WI38 (cell line): ENCODE results near the gene FAM110D.

ENCODE experiments used
- H3K4me3 ChIP-seq: 2 replicates; pipeline ENCODE4 v1.5.1; 2011; ENCODE audit warnings: low read depth, mild to moderate bottlenecking, control low read depth, low read length
- CTCF ChIP-seq: IDR thresholded peaks from 2 replicates; pipeline ENCODE4 v1.5.1; 2012; ENCODE audit warnings: low read depth, mild to moderate bottlenecking, control low read depth, low read length

The FAM110D gene

GRCh38 chr1:26158908-26159742 is at the start of gene FAM110D:
Gene FAM110D, plus strand, starts transcription at chr1:26159079. Its CDS starts 2,213 bp downstream, at chr1:26161292.
- no peak within 1 kb of the TSS for H3K4me3 ChIP-seq
- TF ChIP-seq CTCF: no peak

- H3K4me3 ChIP-seq: no peak overlapping the region
- TF ChIP-seq CTCF: no peak
Observed at GRCh38 chr1:26109229-26110164, 49.4 kb upstream of the FAM110D start.

- H3K4me3 ChIP-seq: peak overlapping the region; percentile 92
- TF ChIP-seq CTCF: no peak
Observed at GRCh38 chr1:26110731-26111529, 47.9 kb upstream of the FAM110D start.

- H3K4me3 ChIP-seq: peak within 1 kb of the TSS; percentile 92
- TF ChIP-seq CTCF: no peak
Observed at GRCh38 chr1:26111530-26112406, 47.1 kb upstream of the FAM110D start, which contains the start of gene PDIK1L. Gene PDIK1L, plus strand, starts transcription at chr1:26111824. Its CDS starts 2,485 bp downstream, at chr1:26114309.

- H3K4me3 ChIP-seq: peak overlapping the region; percentile 92
- no peak for TF ChIP-seq CTCF
Observed at GRCh38 chr1:26112407-26112775, 46.5 kb upstream of the FAM110D start.
